Endothelial cell of umbilical vein (primary cell): Measurements from ENCODE around the gene LCAT. TPM values are rescaled to one million over a fixed set of nuclear protein-coding genes. Genes with fewer than 3 reads are reported as not detected.

Source experiments
- BruUV-seq: library from RNA; stranded (reverse); fragments of 400-500 nt; replicated peaks from 2 replicates; lab custom pipeline; 2021; lab: Mats Ljungman, UMichigan
- CTCF ChIA-PET: fragments of 300-600, 350-600 bp; sonication (Branson Sonifier 250); formaldehyde crosslinking; loops from one replicate; lab custom pipeline; 2021; ENCODE audit warnings: antibody characterized with exemption, inconsistent platforms; lab: Charles Lee
- POLR2A ChIA-PET: fragments of 300-600, 350-600 bp; sonication (Branson Sonifier 250); formaldehyde crosslinking; loops from one replicate; lab custom pipeline; 2021; ENCODE audit warnings: antibody characterized with exemption, inconsistent platforms; lab: Charles Lee
- DNase-seq: peaks from one replicate; pipeline ENCODE4 v3.0.0-alpha.2; 2011; ENCODE audit warnings: low read depth, low spot score
- FAIRE-seq: peaks from 2 replicates; lab custom pipeline; 2011; peaks lifted over from hg19 to GRCh38; lab: Jason Lieb, UNC
- H2AFZ ChIP-seq: 2 replicates; pipeline ENCODE4 v1.6.0; 2012; ENCODE audit warnings: low read depth, low read length, control low read depth, inconsistent platforms
- H3K27ac ChIP-seq: 2 replicates; pipeline ENCODE4 v1.5.1; 2011; ENCODE audit warnings: low read depth, mild to moderate bottlenecking, control low read depth, low read length, moderate library complexity; ENCODE audit not compliant: insufficient read depth
- H3K27me3 ChIP-seq, 2 experiments: 2 replicates each; pipeline versions ENCODE4 v1.6.0 to v1.6.1; 2011; ENCODE audit warnings: low read length in 2 of 2, mixed read lengths in 1 of 2; ENCODE audit not compliant: control insufficient read depth in 2 of 2, insufficient read depth in 2 of 2
- H3K36me3 ChIP-seq, 2 experiments: 2 replicates in 1 of 2; 3 replicates in 1 of 2; pipeline ENCODE4 v1.5.1; 2011; ENCODE audit warnings: low read length in 2 of 2, mild to moderate bottlenecking in 1 of 2, moderate library complexity in 1 of 2; ENCODE audit not compliant: control insufficient read depth in 2 of 2, insufficient read depth in 2 of 2; ENCODE audit errors: extremely low read depth in 1 of 2
- H3K4me1 ChIP-seq: 3 replicates; pipeline ENCODE4 v1.5.1; 2011; ENCODE audit warnings: mild to moderate bottlenecking, low read length; ENCODE audit not compliant: control insufficient read depth, insufficient read depth; ENCODE audit errors: extremely low read depth
- H3K4me2 ChIP-seq: 2 replicates; pipeline ENCODE4 v1.6.1; 2011; ENCODE audit warnings: low read length, control low read depth, mixed read lengths; ENCODE audit not compliant: insufficient read depth
- H3K4me3 ChIP-seq, 3 experiments: fragments of 200-600 bp in 1 of 3; sonication (generic), shearing (Covaris generic) in 1 of 3; replicated peaks in 1 of 3; 2 replicates each; pipeline ENCODE4 v1.5.1; 2011 to 2016; ENCODE audit warnings: control low read depth in 3 of 3, low read length in 3 of 3, mild to moderate bottlenecking in 2 of 3, inconsistent platforms in 1 of 3, low read depth in 1 of 3, moderate library complexity in 1 of 3; ENCODE audit not compliant: insufficient read depth in 1 of 3
- H3K79me2 ChIP-seq: 2 replicates; pipeline ENCODE4 v1.6.0; 2012; ENCODE audit warnings: low read length, inconsistent platforms; ENCODE audit not compliant: control insufficient read depth, insufficient read depth
- H3K9ac ChIP-seq: replicated peaks from 2 replicates; pipeline ENCODE3; 2011; ENCODE audit warnings: low read length, control low read depth; ENCODE audit not compliant: insufficient read depth; ENCODE audit errors: extremely low read depth
- H3K9me1 ChIP-seq: replicated peaks from 3 replicates; pipeline ENCODE4 v1.6.0; 2011; ENCODE audit warnings: mild to moderate bottlenecking, low read length; ENCODE audit not compliant: control insufficient read depth, insufficient read depth; ENCODE audit errors: extremely low read depth
- H3K9me3 ChIP-seq: replicated peaks from 2 replicates; pipeline ENCODE4 v1.5.1; 2012; ENCODE audit warnings: low read length, inconsistent platforms; ENCODE audit not compliant: control insufficient read depth, insufficient read depth
- H4K20me1 ChIP-seq: replicated peaks from 2 replicates; pipeline ENCODE3; 2011; ENCODE audit warnings: mild to moderate bottlenecking, low read length; ENCODE audit not compliant: control insufficient read depth, insufficient read depth; ENCODE audit errors: extremely low read depth
- FOS ChIP-seq: IDR thresholded peaks from 2 replicates; pipeline ENCODE4 v1.6.1; 2011; ENCODE audit warnings: mild to moderate bottlenecking, low read length, moderate library complexity, borderline replicate concordance; ENCODE audit not compliant: insufficient read depth
- GATA2 ChIP-seq: IDR thresholded peaks from 2 replicates; pipeline ENCODE4 v1.7.0; 2011; ENCODE audit warnings: low read depth, mild to moderate bottlenecking, moderate library complexity, mixed read lengths, low read length; ENCODE audit not compliant: insufficient read length, insufficient read depth
- POLR2A ChIP-seq: IDR thresholded peaks from 2 replicates; pipeline ENCODE4 v1.6.1; 2012; ENCODE audit warnings: low read depth, mild to moderate bottlenecking, control low read depth, low read length
- POLR2AphosphoS5 ChIP-seq: IDR thresholded peaks from 2 replicates; pipeline ENCODE4 v1.6.1; 2012; ENCODE audit warnings: low read depth, mild to moderate bottlenecking, control low read depth, low read length, moderate library complexity; ENCODE audit not compliant: insufficient read depth
- dilution Hi-C: fragments of 300-500 bp; cut with MboI; formaldehyde crosslinking; loops from one replicate; pipeline ENCODE4 v1.15.0; 2019; ENCODE audit warnings: low sequenced_read_pairs; ENCODE audit not compliant: extremely low pct_ligation_motif_present
- intact Hi-C: fragments of 100-400 bp; cut with micrococcal nuclease; formaldehyde crosslinking; loops from one replicate; pipeline ENCODE4 v1.10.0; 2022
- polyA plus RNA-seq, 4 experiments: library from polyadenylated mRNA; depleted of rRNA in 3 of 4; stranded (reverse) in 3 of 4; unstranded in 1 of 4; fragments of >200 nt; gene quantifications; 2 replicates each; pipeline versions ENCODE4 v1.2.1 to v1.2.3, GENCODE V29; 2011 to 2012; ENCODE audit warnings: missing spikeins in 1 of 4
- total RNA-seq: library from RNA; stranded (reverse); gene quantifications from 2 replicates; pipeline ENCODE4 v1.2.3, GENCODE V29; 2021
- TF ChIP-seq, protein P1 (sequence below), 2 donors: IDR thresholded peaks; 1 replicate in 1 of 2; 2 replicates in 1 of 2; pipeline ENCODE4 v1.5.1; 2011; ENCODE audit warnings: low read length in 2 of 2, mild to moderate bottlenecking in 2 of 2, moderate library complexity in 2 of 2, control low read depth in 1 of 2, inconsistent platforms in 1 of 2, low read depth in 1 of 2; ENCODE audit not compliant: insufficient read depth in 1 of 2; ENCODE audit errors: extremely low read depth in 1 of 2

The LCAT gene
- total and polyA plus RNA-seq, 2 donors (not counting 3 experiments of a cell fraction or from before 2014, with no cell fraction given) = 22.6 to 46.1 TPM

DNA sequence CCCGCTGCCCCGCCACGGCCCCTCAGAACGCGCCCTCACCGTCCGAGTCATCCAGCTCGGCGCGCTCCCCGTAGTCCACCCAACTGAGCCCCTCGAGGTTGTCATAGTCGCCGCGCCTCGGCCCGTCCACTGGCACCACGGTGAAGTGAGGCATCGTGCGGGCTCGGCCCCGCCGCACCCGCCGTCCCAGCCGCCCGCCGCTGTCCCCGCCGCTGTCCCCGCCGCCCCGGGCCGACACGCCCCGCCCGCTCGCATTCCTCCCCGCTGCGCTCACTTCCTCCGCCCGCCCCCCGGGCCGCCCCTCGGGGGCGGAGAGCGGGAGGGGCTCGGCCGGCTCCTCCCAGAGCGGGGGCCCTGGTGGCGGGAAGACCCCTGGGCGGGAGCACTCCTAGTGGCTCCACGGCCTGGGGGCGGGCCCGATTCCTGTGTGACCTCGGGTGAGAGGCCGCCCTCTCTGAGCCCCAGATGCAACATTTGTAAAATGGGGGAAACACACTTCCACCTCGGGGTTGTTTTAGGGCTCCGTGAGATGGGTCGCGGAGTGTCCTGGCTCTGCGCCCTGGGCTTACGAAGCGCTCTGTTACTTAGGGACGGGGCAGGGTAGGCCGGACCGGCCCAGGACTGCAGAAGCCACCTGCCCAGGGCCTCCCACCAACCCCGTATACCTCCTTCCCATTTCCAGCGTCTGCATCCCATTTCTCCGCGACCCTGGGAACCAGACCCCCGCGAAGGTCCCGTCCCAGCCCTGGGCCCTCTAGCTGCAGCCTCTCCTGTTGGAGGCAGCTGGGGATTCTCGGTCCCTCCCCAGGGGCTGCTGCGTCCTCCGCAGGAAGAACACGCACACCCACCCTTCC is 24.7 kb upstream of the LCAT start, which contains the start of gene SLC12A4:
SLC12A4 (minus strand) TSS at position 238 of the 854 bp plus-strand sequence; CDS start at position 154, 84 bp downstream.
- intact Hi-C loops (no loop called here), dilution Hi-C loops (no loop called here)
- peak within 1 kb of the TSS; percentile 92 to 97 (median 96) for H3K4me3 ChIP-seq
- H3K79me2 ChIP-seq = peaks cover 43% of the 10 kb centered on the region
- H3K9ac ChIP-seq = peak within 1 kb of the TSS; percentile 91
- peak; percentile 86 for FAIRE-seq
- TF ChIP-seq, protein P1, sequence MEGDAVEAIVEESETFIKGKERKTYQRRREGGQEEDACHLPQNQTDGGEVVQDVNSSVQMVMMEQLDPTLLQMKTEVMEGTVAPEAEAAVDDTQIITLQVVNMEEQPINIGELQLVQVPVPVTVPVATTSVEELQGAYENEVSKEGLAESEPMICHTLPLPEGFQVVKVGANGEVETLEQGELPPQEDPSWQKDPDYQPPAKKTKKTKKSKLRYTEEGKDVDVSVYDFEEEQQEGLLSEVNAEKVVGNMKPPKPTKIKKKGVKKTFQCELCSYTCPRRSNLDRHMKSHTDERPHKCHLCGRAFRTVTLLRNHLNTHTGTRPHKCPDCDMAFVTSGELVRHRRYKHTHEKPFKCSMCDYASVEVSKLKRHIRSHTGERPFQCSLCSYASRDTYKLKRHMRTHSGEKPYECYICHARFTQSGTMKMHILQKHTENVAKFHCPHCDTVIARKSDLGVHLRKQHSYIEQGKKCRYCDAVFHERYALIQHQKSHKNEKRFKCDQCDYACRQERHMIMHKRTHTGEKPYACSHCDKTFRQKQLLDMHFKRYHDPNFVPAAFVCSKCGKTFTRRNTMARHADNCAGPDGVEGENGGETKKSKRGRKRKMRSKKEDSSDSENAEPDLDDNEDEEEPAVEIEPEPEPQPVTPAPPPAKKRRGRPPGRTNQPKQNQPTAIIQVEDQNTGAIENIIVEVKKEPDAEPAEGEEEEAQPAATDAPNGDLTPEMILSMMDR (IDR thresholded peaks at IDR 0.05; ENCODE audit: extremely low read depth in 1 of 2, insufficient read depth in 1 of 2, low read depth in 1 of 2, low read length in 2 of 2) = no peak
- peak; percentile 86 for TF ChIP-seq POLR2A
- TF ChIP-seq POLR2AphosphoS5 = peak; percentile 98
- no peak for TF ChIP-seq FOS
- no peak for TF ChIP-seq GATA2
- DNase-seq = peak; percentile 78
- no peaks in the 10 kb centered on the region for H4K20me1 ChIP-seq
- no peaks in the 10 kb centered on the region for H3K27me3 ChIP-seq
- CTCF ChIA-PET = interaction anchor here (1.0 to 1.3 kb wide), 3 partner anchors 72 to 152 kb away, joined by 3 to 6 read pairs (median 4); no protein-coding TSS in a partner anchor
- BruUV-seq = TSS peak; percentile 52
- peak within 1 kb of the TSS; percentile 77 for H2AFZ ChIP-seq
- peak within 1 kb of the TSS; percentile 78 for H3K4me2 ChIP-seq
- H3K9me3 ChIP-seq = no peaks in the 10 kb centered on the region
- no peaks in the 10 kb centered on the region for H3K9me1 ChIP-seq
- H3K27ac ChIP-seq = peak within 1 kb of the TSS; percentile 70
- POLR2A ChIA-PET = interaction anchor here (0.5 kb wide), 1 partner anchor 69 kb away, joined by 3 read pairs; no protein-coding TSS in a partner anchor
- peaks cover 22% of the 10 kb centered on the region for H3K4me1 ChIP-seq
- H3K36me3 ChIP-seq = no peaks in the 10 kb centered on the region
